Measurements from ENCODE around the gene TPD52L2.

TPD52L2 gene

DNA sequence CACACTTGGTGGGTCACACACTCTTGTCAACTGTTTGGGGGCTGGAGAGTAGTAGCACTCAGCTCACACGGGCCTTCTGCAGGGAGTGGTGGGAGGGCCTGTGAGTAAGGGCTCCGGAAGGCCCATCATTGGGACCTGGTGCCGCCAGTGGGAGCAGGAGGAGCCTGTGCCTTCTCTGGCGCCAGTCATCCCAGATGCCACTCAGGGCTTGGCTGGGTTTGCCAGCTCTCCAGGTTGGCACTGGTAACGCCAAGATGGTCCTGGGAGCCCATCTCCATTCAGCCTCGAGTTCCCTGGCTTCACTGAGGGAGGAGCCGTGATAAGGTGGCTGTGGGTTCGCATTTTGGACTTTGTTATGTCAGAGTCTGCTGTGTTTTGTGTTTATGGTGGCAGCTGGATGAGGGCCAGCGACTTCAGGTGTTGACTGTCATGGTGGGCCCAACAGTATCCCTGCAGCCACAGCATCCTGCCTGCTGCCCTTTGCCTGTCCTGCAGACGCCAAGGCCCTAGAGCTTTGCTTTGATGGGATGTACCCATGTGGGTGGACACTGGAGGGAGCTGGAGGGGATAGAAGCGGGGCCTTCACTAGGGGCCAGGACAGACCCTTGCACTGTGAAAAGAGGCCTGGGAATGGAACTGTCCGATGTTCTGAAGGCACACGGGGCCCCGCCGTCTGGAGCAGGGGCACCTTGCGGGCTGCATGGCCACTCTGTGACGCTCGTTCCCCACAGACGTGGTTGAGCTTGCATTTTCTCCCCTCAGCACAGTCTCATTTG lies 16.6 kb downstream of the TPD52L2 start:
- DNase-seq: no peak

DNA sequence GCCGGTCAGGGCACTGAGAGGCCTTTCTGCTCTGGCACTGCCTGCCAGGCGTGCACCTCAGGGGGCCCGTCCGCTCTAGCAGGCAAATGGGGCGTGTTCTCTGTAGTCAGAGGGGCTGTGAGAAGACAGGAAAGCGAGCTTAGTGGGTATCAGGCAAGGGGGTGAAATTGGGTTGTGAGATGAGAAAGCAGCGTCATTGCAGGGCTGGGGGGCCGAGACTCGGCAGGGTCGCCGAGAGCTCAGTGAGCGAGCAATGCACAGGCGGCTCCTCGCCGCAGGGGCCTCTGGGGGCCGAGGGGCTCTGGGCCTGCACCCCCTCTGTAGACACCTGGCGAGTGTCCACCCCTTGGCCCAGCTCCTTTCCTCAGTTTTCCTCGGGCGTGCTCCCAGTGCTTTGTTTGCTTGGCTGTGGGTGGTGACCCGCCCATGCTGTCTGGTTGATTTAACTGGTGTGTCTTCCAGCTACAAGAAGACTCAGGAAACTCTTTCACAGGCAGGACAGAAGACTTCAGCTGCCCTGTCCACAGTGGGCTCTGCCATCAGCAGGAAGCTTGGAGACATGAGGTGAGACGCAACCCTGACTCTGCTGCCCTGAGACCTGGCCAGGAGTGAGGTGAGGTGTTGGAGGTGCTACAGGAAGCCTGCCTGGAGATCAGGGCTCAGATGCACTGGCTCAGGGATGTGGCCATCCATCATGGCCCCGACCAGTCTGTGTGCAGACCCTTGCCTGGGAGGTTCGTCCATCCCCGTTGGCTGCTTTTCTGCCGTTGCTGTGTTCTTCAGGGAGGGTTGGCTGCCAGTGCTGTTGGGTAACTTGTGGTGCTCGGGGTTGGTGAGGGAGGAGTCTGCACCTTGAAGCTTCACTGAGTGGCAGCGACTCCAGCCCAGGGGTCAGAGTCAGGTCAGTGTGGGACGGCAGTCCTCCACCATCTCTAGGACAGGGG lies 17.5 kb downstream of the TPD52L2 start:
- no peak for DNase-seq

DNA sequence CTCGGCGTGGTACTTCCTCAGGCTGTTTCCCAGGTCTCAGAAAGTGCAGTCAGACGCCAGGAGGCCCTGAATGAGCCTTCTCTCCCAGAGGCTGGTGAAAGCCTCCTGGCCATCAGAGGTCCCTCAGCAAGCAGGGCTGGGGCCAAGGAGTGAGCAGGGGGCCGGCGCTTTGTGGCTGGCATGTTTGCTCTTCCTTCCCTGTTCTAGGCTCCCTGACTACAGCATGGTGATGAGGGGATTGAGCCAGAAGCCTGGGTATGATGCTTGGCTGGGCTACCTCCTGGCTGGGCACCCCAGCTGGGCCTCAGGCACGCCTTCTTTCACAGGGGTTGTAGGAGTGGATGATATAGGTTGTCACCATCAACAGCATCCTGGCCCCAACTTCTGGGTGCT lies 18.1 kb downstream of the TPD52L2 start:
- no peak for DNase-seq

DNA sequence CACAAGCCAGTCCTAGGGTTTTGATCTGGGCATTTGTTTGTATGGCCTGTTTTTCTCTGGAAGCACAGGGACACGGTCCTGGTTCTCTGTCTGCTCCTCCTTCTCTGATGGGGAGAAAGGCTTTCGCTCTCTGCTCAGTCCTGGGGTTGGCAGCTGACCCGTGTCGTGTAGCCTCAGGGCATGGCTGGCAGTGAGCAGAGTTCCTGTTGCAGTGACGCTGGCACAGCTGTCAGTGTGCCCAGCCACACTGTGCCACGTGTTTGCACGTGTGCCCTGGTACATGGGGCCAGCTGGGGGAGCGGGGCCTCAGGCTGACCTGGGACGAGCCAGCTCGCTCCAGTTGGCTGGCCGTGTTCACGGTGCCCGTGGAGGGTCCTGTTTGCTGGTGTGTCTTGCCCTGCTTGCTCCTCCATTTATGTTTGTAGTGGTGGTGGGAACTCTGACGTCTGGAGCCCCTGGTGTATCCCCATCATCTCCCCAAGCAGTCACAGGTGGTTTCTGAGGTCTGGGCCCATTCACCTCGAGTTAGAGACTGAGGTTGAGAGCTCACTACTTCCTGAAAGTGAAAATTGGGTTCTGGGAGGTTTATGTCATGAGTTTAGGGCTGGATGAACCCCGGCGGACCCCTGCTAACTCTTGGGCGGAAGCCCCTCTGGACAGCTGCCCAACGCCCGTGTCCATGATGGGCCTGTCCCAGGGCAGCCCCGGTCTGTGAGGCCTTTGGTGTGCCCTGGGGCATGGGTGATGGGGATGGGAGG lies 19.6 kb downstream of the TPD52L2 start:
- no peak for DNase-seq

DNA sequence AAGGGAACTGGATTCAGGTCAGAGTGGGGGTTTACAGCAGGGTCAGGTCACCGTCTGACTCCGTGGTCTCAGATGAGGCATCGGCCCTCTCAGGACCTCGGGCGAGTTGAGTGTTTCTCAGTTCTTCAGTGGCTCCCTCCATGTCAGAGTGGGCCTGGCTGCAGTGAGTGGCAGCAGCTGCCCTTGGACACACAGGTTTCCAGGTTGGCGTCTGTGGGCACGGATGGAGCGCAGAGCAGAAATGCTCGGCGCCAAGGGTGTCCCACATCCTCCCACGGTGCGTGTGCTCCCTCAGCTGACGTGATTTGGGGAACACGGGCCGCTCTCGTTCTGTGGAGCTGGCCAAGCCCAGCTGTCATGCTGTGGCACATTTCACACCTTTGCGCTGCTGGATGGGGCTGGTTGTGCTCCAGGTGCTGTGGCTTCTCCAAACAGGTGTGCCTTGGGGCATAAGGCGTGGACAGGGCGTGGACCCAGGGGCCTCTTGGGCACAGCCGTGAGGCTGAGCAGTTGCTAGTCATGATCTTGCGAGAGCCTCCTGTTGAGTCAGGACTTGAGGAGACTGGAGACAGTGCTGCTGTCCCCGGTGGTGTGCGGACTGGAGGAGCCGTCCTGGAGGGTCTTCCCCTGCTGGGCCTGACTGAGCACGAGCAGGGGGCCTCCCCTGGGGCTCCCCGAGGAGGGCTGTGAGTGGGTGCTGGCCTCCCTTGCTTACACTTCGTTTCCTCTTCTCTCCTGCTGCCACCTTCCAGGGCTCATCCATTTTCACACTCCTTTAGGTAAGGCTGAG lies 20.4 kb downstream of the TPD52L2 start:
- DNase-seq: no peak

DNA sequence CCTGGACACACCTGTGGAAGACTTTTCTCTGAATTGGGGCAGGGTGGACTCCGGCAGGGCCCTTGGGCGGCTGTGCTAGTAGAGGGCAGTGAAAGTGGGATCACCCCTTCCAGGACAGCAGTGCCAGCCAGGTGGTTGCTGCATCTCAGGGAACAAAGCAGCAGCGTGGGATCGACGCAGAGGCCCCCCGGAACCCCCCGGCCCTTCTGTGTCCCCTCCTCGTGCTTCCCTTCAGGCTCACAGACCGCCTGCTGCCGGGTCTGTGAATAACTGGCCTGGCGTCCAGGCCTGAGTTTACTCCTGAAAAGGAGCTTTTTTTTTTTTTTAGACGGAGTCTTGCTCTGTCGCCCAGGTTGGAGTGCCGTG lies 21.0 kb downstream of the TPD52L2 start:
- DNase-seq: no peak

DNA sequence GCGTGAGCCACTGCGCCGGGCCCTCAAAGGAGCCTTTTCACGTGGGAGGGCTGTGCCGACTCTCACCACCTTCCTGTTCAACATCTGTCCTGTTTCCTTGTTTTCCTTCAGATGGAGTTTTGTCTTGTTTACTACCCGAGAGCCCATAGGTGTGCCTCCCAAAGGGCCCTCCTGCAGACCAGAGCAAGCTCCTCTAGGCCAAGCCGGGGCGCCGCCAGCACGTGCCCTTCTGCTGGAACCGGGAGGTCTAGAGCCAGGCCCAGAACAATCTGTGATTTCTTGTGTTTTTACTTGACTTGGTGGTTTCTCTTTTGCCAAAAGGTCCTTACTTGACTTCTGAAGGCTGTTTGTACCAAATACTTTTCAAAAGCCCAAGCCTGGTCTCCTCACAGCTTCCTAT lies 21.9 kb downstream of the TPD52L2 start:
- DNase-seq: no peak

DNA sequence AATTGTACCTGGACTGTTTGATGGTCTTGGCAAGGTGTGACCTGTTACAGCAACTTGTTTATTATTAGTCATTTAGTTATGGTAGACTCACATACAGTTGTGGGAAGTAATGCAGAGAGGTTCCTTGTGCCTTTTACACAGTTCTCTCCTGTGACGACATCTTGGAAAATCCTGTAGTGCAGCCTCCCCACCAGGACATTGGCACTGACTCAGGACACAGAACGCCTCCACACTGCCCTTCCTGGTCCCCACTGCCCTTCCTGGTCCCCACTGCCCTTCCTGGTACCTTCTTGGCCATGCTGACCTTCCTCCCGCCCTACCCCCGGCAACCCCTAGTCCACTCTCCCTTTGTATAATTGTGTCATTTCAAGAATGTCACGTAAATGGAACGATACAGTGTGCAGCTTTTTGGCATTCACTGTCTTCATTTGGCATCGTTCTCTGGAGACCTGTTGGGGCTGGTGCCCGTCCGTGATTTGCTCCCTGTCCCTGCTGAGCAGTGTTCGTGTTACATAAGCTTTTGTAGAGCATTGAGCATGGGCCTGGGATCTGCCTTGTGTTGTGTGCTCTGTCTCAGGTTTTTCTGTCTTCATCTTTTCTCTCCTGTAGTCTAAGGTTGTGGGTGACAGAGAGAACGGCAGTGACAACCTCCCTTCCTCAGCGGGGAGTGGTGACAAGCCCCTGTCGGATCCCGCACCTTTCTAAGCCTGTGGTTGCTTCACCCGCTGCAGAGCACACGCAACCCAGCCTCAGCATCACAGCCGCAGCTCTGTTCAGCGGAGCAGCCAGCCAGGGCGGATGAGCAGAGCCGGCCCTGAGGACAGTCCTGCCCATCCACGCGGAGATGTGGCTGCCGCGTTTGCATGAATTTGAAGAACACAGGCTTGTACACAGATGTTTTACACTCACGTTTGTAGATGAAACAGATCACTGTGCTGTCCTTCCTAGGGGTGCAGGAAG lies 24.5 kb downstream of the TPD52L2 start:
- DNase-seq: no peak

DNA sequence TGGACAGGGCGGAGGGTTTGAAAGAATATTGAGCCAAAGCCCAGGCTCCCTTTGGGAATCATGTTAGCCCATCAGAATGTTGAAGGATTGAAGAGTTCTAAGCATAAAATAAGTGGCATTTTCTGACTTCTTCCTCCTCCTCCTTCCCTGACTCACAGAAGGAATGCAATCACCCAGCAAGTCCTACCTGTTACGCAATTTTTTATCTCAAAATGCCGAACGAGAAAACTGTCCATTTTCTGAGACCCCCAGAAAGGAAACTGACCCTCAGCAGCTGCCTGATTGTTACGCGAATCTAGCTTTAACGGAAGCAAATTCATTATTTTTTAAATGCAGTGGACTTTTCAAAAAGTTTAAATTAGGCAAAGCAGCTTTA lies 25.1 kb downstream of the TPD52L2 start:
- no peak for DNase-seq

DNA sequence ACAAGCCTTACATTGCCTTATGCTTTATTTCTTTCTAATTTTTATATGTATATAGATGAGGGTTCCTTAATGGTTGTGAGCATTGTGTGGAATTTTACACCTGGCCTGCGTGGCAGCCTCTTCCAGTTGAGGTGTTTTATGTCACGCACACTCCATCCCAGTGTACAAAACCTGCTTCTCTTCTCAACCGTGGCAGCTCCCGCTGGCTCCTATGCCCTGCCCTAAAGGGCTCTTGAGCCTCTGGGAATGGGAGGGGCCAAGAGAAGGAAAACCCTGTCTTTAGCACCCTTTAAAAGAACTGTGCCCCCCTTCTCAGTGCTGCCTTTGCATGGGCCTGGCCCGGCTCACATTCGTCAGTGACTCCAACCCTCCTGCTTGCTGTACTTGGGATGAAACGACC lies 25.5 kb downstream of the TPD52L2 start:
- no peak for DNase-seq

DNA sequence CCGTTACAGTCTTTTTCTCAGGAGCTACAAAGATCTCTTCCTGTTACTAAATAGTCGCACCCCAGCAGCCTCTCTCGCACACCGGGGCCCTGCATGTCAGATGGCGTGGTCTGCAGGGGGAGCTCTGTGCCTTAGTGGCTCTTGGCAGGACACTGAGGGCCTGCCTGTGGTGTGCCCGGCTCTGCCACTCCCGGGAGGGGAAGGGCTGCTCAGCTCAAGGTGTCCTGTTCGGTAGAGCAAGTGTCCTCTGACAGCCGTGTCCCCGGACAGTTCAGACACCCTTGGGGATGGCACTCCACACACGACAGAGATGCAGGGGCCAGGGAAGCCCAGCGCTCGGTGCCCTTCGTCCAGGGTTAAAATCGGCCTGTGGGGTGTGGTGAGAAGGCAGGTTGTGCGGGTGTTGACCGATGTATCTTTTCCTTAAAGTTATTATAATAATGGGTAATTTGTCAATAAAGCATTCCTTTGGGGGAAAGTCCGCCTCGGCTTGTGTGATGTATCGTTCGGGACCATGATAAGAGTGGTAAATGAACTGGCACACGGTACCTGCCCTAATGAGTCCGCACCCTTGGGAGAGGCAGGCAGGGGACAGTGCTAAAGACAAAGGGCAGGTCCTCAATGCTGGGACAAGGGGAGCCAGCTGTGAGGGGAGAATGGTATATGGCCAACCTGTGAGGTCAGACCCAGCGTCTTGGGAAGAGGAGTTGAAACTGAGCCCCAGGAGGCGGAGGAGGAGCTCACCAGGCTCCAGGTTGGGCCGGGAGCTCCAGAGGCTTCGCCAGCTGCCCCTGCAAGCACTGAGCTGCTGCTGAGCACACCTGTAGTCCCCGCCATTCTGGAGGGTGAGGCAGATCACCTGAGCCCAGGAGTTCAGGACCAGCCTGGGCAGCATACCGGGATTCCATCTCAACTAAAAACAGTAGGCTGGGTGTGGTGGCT lies 26.3 kb downstream of the TPD52L2 start:
- no peak for DNase-seq

DNA sequence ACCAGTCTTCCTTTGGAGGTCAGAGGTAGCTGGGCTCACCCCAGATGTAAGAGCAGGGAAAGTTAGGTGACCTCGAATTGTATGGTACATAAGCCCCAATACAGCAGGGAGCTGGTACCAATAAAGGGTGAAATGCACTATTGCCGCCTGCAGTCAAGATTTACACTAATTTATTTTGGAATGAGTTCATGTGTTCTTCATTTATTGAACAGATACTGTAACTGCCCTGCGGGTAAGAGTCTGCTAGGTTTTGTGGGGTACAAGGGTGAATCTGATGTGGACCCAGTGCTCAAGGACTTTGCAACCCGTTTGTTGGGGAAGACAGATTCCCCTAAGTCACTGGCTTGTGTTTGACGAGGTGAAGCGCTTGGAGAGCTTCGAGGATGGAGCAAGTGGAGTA lies 27.3 kb downstream of the TPD52L2 start:
- no peak for DNase-seq

DNA sequence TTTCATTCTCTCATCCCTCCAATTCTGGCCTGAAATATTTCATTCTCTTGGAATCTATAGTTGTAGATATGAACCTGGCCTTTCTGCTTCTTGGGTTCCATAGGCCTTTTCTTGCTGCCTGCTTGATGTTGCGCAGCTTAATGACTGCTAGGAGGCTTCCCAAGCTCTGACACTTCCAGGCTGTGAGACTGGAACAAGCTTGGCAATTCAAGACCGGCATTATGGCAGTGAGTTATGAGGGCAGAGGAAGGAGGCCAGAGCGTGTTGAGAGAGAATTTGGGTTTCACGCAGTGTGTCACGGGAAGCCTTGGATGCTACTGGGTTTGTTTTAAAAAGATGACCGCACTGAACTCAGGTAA lies 28.9 kb downstream of the TPD52L2 start:
- no peak for DNase-seq

DNA sequence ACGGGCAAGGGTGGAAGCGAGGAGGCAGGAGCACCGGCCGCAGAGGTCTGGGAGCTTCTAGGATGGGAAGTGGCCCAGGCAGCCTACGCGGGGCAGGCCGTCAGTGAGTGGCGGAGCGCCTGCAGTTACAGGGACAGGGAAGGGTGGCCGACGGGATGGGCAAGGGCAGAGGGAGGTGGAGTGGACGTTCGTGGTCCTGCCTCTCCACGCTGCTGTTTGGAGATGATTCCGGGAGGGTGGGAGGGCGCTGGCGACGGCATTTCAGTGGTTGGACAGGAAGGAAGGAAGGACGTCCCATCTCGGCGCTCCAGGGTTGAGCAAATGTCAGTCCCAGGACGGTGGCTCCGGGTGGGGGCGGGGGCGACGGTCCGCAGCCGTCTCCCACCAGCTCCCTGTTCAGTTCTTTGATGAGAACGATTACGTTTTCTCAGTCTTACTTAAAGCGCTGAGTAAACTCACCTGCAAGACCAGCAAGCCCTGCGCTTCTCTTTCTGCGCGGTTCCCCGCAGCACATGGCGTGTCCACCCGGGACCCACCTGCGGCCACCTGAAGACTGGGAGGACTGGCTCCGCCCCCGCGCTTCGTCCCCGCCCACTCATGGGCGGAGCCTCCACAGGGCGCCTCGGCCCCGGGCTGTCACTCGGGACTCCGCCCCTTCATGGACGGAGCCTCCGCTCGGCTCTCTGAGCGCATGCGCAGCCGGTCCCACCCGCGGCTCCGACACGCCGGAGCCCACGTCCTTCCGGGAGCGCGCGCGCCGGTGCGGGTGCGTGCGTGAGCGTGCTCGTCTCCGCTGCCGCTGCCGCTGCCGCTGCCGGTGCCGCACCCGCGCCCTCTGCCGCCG lies 29.5 kb downstream of the TPD52L2 start, which contains the start of gene DNAJC5:
Gene DNAJC5, plus strand, starts transcription at position 769 of the 844 bp plus-strand sequence. CDS start 33,220 bp downstream, outside the sequence.
- DNase-seq: peak; percentile 98

DNA sequence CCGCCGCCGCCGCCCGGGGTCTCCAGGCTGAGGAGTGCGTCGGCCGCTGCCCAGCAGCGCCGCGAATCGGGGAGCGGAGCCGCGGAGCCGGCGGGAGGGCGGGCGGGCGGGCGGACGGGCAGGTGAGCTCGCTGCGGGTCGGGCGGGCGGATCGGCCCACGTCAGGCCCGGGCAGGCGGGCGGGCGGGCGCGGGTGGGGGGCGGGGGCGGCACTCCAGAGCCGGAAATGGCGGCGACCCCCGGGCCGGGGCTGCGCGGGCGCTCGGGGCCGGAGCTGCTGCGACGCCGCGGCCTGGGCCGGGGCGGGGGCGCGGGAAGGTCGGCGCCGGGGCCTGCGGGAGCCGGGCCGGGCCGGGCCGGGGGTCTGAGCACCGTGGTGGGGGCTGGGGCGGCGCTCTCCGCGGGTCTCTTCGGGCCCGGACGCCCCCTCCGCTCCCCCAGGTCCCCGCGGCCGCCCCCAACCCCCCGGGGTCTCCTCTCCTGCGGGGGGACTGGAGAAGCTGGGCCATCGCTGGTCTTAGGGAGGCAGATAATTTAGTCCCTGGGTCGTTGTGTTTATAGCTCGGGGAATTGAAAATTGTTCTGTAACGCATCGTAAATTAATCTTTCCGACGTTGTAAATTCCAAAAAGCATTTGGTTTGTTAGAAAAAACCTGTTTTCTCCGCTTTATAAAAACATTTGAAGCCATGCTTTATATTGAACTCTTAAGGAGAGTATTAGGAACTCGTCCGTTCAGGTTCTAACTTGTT lies 30.3 kb downstream of the TPD52L2 start:
- no peak for DNase-seq

DNA sequence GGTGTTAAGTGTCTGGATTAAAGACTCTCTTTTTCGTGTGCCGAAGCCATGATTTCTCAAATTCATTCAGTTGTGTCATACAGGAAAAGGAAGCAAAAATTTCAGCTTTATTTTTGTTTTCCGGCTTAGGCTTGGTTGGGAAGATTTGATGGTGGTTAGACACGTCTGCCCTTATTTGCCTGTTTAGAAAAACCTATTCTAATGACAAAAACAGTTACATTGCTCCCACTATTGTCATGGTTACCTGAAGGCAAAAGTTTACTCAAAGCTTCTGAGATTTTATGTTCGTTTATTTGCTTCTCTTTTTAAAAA lies 30.8 kb downstream of the TPD52L2 start:
- peak; percentile 38 for DNase-seq

DNA sequence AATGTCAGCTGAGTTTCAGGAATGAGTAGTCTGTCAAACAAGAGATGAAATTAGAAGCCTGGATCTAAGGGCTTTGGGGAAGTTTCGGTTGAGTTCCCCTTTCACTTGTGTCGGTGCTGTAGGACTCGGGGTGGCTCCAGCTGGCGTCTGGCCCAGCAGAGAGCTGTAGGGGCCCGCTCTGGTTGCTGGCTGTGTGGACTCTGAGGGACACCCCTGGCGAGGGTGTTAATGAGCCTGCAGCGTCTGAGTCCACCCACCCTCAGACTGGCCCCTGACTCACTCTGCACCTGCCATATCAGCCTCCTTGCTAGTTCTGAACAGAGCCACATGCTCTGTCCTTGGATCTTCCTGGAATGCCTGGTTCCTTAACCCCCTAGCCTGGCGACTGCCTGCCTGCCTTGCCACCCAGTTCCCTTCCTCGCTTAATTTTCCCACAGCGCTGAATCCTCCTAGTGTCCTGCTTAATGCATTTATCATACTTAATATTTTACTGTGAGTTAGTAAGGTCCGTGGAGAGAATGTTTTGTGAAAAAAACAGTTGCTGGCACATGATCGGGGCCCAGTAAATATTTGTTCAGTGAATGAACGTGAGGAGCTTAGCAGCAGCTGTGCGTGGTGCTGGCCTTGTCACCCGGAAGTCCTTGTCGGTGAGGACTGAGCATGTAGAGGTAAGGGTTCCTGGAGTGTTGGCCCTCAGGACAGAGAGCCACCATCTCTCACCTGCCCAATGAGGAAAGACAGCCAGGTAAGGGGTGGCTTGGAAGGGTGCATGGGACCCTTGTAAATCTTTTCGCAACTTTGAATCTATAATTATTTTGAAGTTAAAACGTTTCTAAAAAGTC lies 31.4 kb downstream of the TPD52L2 start:
- peak; percentile 47 for DNase-seq

All from activated CD4-positive, alpha-beta T cell treated with anti-CD3 and anti-CD28 coated beads, Interleukin-10, Interleukin-2, amounts not matched to agents 100 ng/mL and 50 ng/mL, durations not matched to agents 16 hours and 8 hours (primary cell).